ENCODE results near the gene KLK6.

GRCh38 chr19:51002542-51003311 is 33.3 kb upstream of the KLK6 start:
- TF ChIP-seq CTCF (IDR thresholded peaks at IDR 0.05), result no peak
- TF ChIP-seq POLR2A (IDR thresholded peaks at IDR 0.05), result no peak
